IMR-90 (cell line): ENCODE measurements around the gene MEGF9. TPM values are rescaled to one million over a fixed set of nuclear protein-coding genes. Genes with fewer than 3 reads are reported as not detected.

Experiments used
- ATAC-seq: fragments of 200-7000 bp; cut with Tn5 transposase; 2 replicates; pipeline ENCODE4 v1.9.1; 2020; ENCODE audit warnings: low read depth, mild to moderate bottlenecking, moderate library complexity
- BruUV-seq: library from RNA; stranded (reverse); fragments of 400-500 nt; replicated peaks from 2 replicates; lab custom pipeline; 2021; lab: Mats Ljungman, UMichigan
- CTCF ChIA-PET: fragments of 300-600 bp; formaldehyde crosslinking; extraction: SDS; loops from one replicate; lab custom pipeline; 2021; ENCODE audit warnings: antibody characterized with exemption; lab: Yijun Ruan, JAX
- POLR2A ChIA-PET: fragments of 300-600 bp; sonication (Branson Sonifier 250); formaldehyde crosslinking; loops from one replicate; lab custom pipeline; 2022; ENCODE audit warnings: antibody characterized with exemption; ENCODE audit not compliant: unreplicated experiment; lab: Charles Lee
- DNase-seq: peaks from one replicate; pipeline ENCODE4 v3.0.0; 2013
- H2AFZ ChIP-seq: replicated peaks from 2 replicates; pipeline ENCODE3; 2013; ENCODE audit warnings: low read length, mild to moderate bottlenecking; ENCODE audit not compliant: poor library complexity
- H2AK5ac ChIP-seq: 2 replicates; pipeline ENCODE4 v1.6.1; 2013; ENCODE audit warnings: low read depth, low read length, inconsistent platforms
- H2AK9ac ChIP-seq: replicated peaks from 2 replicates; pipeline ENCODE3; 2013; ENCODE audit warnings: mild to moderate bottlenecking, low read depth, low read length, moderate library complexity; ENCODE audit not compliant: poor library complexity
- H2BK120ac ChIP-seq: 2 replicates; pipeline ENCODE4 v1.6.1; 2013; ENCODE audit warnings: low read depth, low read length, inconsistent platforms
- H2BK15ac ChIP-seq: 3 replicates; pipeline ENCODE4 v1.6.1; 2013; ENCODE audit warnings: low read depth, low read length, inconsistent platforms
- H2BK20ac ChIP-seq: 2 replicates; pipeline ENCODE4 v1.6.1; 2013; ENCODE audit warnings: low read depth, mild to moderate bottlenecking, inconsistent platforms, low read length, moderate library complexity
- H2BK5ac ChIP-seq: 2 replicates; pipeline ENCODE4 v1.6.1; 2013; ENCODE audit warnings: mild to moderate bottlenecking, low read depth, low read length, inconsistent platforms; ENCODE audit not compliant: poor library complexity, severe bottlenecking
- H3K14ac ChIP-seq: replicated peaks from 2 replicates; pipeline ENCODE4 v1.6.1; 2013; ENCODE audit warnings: low read depth, low read length, inconsistent platforms
- H3K18ac ChIP-seq: 2 replicates; pipeline ENCODE4 v1.6.1; 2013; ENCODE audit warnings: low read depth, low read length, control low read depth
- H3K23ac ChIP-seq: 2 replicates; pipeline ENCODE4 v1.6.1; 2013; ENCODE audit warnings: low read depth, low read length, inconsistent platforms
- H3K27ac ChIP-seq: 2 replicates; pipeline ENCODE4 v1.5.1; 2013; ENCODE audit warnings: mild to moderate bottlenecking, control low read depth, low read length; ENCODE audit not compliant: insufficient read depth
- H3K27me3 ChIP-seq: 2 replicates; pipeline ENCODE4 v1.6.1; 2013; ENCODE audit warnings: low read length; ENCODE audit not compliant: control insufficient read depth, insufficient read depth
- H3K36me3 ChIP-seq: 2 replicates; pipeline ENCODE4 v1.6.1; 2013; ENCODE audit warnings: low read length, mixed read lengths; ENCODE audit not compliant: control insufficient read depth, insufficient read depth
- H3K4ac ChIP-seq: 2 replicates; pipeline ENCODE4 v1.6.1; 2013; ENCODE audit warnings: low read depth, low read length, inconsistent platforms
- H3K4me1 ChIP-seq: 2 replicates; pipeline ENCODE4 v1.6.1; 2013; ENCODE audit warnings: low read length, mixed read lengths; ENCODE audit not compliant: control insufficient read depth, insufficient read depth
- H3K4me2 ChIP-seq: 2 replicates; pipeline ENCODE4 v1.6.1; 2013; ENCODE audit warnings: low read depth, mild to moderate bottlenecking, control low read depth, low read length, moderate library complexity
- H3K4me3 ChIP-seq: 2 replicates; pipeline ENCODE4 v1.5.1; 2013; ENCODE audit warnings: low read depth, mild to moderate bottlenecking, control low read depth, low read length, moderate library complexity; ENCODE audit not compliant: insufficient read depth
- H3K56ac ChIP-seq: 2 replicates; pipeline ENCODE4 v1.6.1; 2013; ENCODE audit warnings: low read length, inconsistent platforms; ENCODE audit not compliant: insufficient read depth; ENCODE audit errors: extremely low read depth
- H3K79me1 ChIP-seq, 2 experiments: 2 replicates each; pipeline ENCODE4 v1.6.1; 2013; ENCODE audit warnings: low read length in 2 of 2, inconsistent platforms in 1 of 2, low read depth in 1 of 2
- H3K9ac ChIP-seq: 2 replicates; pipeline ENCODE4 v1.6.1; 2013; ENCODE audit warnings: low read depth, low read length, control low read depth
- H3K9me1 ChIP-seq: 2 replicates; pipeline ENCODE4 v1.6.1; 2013; ENCODE audit warnings: low read length, inconsistent platforms; ENCODE audit not compliant: insufficient read depth
- H3K9me3 ChIP-seq: 2 replicates; pipeline ENCODE4 v1.6.1; 2013; ENCODE audit warnings: low read length; ENCODE audit not compliant: control insufficient read depth, insufficient read depth
- H4K20me1 ChIP-seq: 2 replicates; pipeline ENCODE4 v1.6.1; 2013; ENCODE audit warnings: low read length, inconsistent platforms; ENCODE audit not compliant: insufficient read depth
- H4K5ac ChIP-seq: 2 replicates; pipeline ENCODE4 v1.6.1; 2013; ENCODE audit warnings: mild to moderate bottlenecking, low read depth, low read length, control low read depth
- H4K8ac ChIP-seq, 2 experiments: 2 replicates each; pipeline ENCODE4 v1.6.1; 2013; ENCODE audit warnings: low read depth in 2 of 2, low read length in 2 of 2, control low read depth in 1 of 2, inconsistent platforms in 1 of 2
- H4K91ac ChIP-seq: 2 replicates; pipeline ENCODE4 v1.6.1; 2013; ENCODE audit warnings: low read depth, low read length, inconsistent platforms; ENCODE audit not compliant: insufficient read depth
- BHLHE40 ChIP-seq: fragments of 150-350 bp; IDR thresholded peaks from 2 replicates; pipeline ENCODE4 v1.6.1; 2016; ENCODE audit warnings: mild to moderate bottlenecking, low read depth, low read length
- CEBPB ChIP-seq: IDR thresholded peaks from 2 replicates; pipeline ENCODE4 v1.6.1; 2012; ENCODE audit warnings: low read depth, low read length, improper control_type of control experiment
- CHD1 ChIP-seq: IDR thresholded peaks from 2 replicates; pipeline ENCODE4 v1.6.1; 2012; ENCODE audit warnings: low read depth, low read length, improper control_type of control experiment
- FOS ChIP-seq: fragments of 150-350 bp; IDR thresholded peaks from 2 replicates; pipeline ENCODE4 v1.6.1; 2016; ENCODE audit warnings: low read depth, low read length
- MAFK ChIP-seq: IDR thresholded peaks from 2 replicates; pipeline ENCODE4 v1.6.1; 2012; ENCODE audit warnings: low read depth, low read length, improper control_type of control experiment
- MXI1 ChIP-seq: IDR thresholded peaks from 2 replicates; pipeline ENCODE4 v1.6.1; 2012; ENCODE audit warnings: low read depth, mild to moderate bottlenecking, low read length, moderate library complexity, borderline replicate concordance
- NFE2L2 ChIP-seq: fragments of 150-350 bp; IDR thresholded peaks from 2 replicates; pipeline ENCODE4 v1.6.1; 2016; ENCODE audit warnings: low read depth, mild to moderate bottlenecking, low read length
- POLR2A ChIP-seq: IDR thresholded peaks from 2 replicates; pipeline ENCODE4 v1.6.1; 2012; ENCODE audit warnings: mild to moderate bottlenecking, low read depth, low read length
- RAD21 ChIP-seq: IDR thresholded peaks from 2 replicates; pipeline ENCODE4 v1.6.1; 2012; ENCODE audit warnings: low read length, improper control_type of control experiment
- RFX5 ChIP-seq: IDR thresholded peaks from 2 replicates; pipeline ENCODE4 v1.8.0; 2012; ENCODE audit warnings: low read depth, mild to moderate bottlenecking, low read length, moderate library complexity
- SMC3 ChIP-seq: fragments of 150-350 bp; IDR thresholded peaks from 2 replicates; pipeline ENCODE4 v1.6.1; 2016; ENCODE audit warnings: low read depth, mild to moderate bottlenecking, antibody characterized with exemption, low read length, moderate library complexity
- WGBS, 2 experiments: methylation state at CpG; one replicate each; pipeline versions ENCODE4 v1.1.5 to v1.1.7; 2013; ENCODE audit warnings: missing lambda C conversion rate in 2 of 2; ENCODE audit not compliant: insufficient read length in 1 of 2; ENCODE audit errors: extremely low coverage in 2 of 2; 5-methylcytosine and 5-hydroxymethylcytosine counted together
- dilution Hi-C: fragments of 300-500 bp; cut with HindIII; formaldehyde crosslinking; loops from one replicate; pipeline ENCODE4 v1.14.3; 2018; ENCODE audit warnings: low sequenced_read_pairs; ENCODE audit not compliant: unreplicated experiment
- in situ Hi-C: fragments of 300-500 bp; cut with MboI; formaldehyde crosslinking; loops from 3 replicates; pipeline ENCODE4 v1.14.3; 2019; ENCODE audit warnings: low sequenced_read_pairs, inconsistent platforms, mixed read lengths
- intact Hi-C: fragments of 100-400 bp; cut with micrococcal nuclease; formaldehyde crosslinking; loops from 2 replicates; pipeline ENCODE4 v1.10.0; 2022
- polyA plus RNA-seq, 3 experiments: library from polyadenylated mRNA; depleted of rRNA; stranded (reverse); fragments of >200 nt; gene quantifications; 2 replicates each; pipeline ENCODE4 v1.2.3, GENCODE V29; 2012; ENCODE audit warnings: low replicate concordance in 1 of 3
- total RNA-seq: library from RNA; depleted of rRNA; stranded (reverse); fragments of >200 nt; gene quantifications from 2 replicates; pipeline ENCODE4 v1.2.3, GENCODE V29; 2012
- TF ChIP-seq, protein P1 (sequence below): conservative IDR thresholded peaks from 2 replicates; pipeline ENCODE4 v1.5.1; 2012; ENCODE audit warnings: mild to moderate bottlenecking, low read depth, low read length, improper control_type of control experiment
- TF ChIP-seq, protein P2 (sequence below): fragments of 150-350 bp; IDR thresholded peaks from 2 replicates; pipeline ENCODE4 v1.6.1; 2017; ENCODE audit warnings: mild to moderate bottlenecking, antibody characterized with exemption, low read length, low read depth

MEGF9 gene
- total and polyA plus RNA-seq, 2 of the 4 experiments (the other 2 are of a cell fraction), result 3.4 TPM

DNA sequence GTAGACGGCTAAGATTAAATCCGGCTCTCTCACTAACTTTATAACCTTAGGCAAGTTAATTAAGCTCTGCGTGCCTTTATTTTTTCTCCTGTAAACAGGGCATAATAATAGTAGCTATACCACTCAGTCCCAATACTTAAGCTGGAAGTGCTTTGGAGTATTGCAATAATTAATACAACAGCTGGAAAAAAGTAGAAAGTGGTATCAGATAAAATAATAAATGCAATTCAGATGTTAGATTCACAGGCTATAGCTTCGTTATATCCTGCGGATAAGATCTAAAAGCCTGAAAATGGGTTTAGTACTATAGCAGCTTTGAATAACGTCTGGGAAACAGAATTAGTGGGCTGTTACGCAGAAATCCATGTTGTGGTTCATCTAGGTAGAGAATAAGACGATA lies 51.8 kb downstream of the MEGF9 start:
- Histone ChIP-seq H3K14ac (no peak overlapping the region), H3K18ac (no peak overlapping the region), H2AK5ac (no peak overlapping the region), H2BK20ac (no peak overlapping the region), H2BK120ac (no peak overlapping the region), H3K36me3 (no peaks in the 10 kb centered on the region), H3K27me3 (no peaks in the 10 kb centered on the region), H3K56ac (no peak overlapping the region), H3K4ac (no peak overlapping the region), H3K79me1 (peaks cover 0 to 3% of the 10 kb centered on the region in 2 experiments; a peak in 1 of 4 replicates), H3K4me1 (no peaks in the 10 kb centered on the region; the same call in 1 of the 2 replicates), H3K4me2 (no peak overlapping the region), H3K9ac (no peak overlapping the region), H3K27ac (no peak overlapping the region), H3K9me1 (peaks cover 3% of the 10 kb centered on the region; the same call in 1 of the 2 replicates), H4K8ac (no peak overlapping the region), H2BK15ac (no peak overlapping the region), H4K20me1 (no peaks in the 10 kb centered on the region), H4K91ac (no peak overlapping the region), H4K5ac (no peak overlapping the region), H2AK9ac (no peak overlapping the region), H3K23ac (no peak overlapping the region), H3K4me3 (no peak overlapping the region), H3K9me3 (no peaks in the 10 kb centered on the region), H2AFZ (no peak overlapping the region), H2BK5ac (no peak overlapping the region)
- dilution Hi-C loops (no loop called here), in situ Hi-C loops (no loop called here), intact Hi-C loops (no loop called here)
- TF ChIP-seq, protein P1, sequence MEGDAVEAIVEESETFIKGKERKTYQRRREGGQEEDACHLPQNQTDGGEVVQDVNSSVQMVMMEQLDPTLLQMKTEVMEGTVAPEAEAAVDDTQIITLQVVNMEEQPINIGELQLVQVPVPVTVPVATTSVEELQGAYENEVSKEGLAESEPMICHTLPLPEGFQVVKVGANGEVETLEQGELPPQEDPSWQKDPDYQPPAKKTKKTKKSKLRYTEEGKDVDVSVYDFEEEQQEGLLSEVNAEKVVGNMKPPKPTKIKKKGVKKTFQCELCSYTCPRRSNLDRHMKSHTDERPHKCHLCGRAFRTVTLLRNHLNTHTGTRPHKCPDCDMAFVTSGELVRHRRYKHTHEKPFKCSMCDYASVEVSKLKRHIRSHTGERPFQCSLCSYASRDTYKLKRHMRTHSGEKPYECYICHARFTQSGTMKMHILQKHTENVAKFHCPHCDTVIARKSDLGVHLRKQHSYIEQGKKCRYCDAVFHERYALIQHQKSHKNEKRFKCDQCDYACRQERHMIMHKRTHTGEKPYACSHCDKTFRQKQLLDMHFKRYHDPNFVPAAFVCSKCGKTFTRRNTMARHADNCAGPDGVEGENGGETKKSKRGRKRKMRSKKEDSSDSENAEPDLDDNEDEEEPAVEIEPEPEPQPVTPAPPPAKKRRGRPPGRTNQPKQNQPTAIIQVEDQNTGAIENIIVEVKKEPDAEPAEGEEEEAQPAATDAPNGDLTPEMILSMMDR, result no peak
- TF ChIP-seq NFE2L2, result no peak
- TF ChIP-seq FOS, result no peak
- no peak for TF ChIP-seq CEBPB
- TF ChIP-seq RFX5, result no peak
- no peak for TF ChIP-seq CHD1
- TF ChIP-seq RAD21, result no peak
- no peak for TF ChIP-seq BHLHE40
- TF ChIP-seq POLR2A, result no peak
- no peak for TF ChIP-seq MAFK
- no peak for TF ChIP-seq SMC3
- TF ChIP-seq MXI1, result no peak
- TF ChIP-seq, protein P2, sequence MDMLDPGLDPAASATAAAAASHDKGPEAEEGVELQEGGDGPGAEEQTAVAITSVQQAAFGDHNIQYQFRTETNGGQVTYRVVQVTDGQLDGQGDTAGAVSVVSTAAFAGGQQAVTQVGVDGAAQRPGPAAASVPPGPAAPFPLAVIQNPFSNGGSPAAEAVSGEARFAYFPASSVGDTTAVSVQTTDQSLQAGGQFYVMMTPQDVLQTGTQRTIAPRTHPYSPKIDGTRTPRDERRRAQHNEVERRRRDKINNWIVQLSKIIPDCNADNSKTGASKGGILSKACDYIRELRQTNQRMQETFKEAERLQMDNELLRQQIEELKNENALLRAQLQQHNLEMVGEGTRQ, result no peak
- BruUV-seq, result no TSS peak
- DNase-seq (no peak), ATAC-seq (no peak)
- ChIA-PET POLR2A (no interaction called here), CTCF (interaction anchor here (0.8 kb wide), 1 partner anchor 68 kb away, joined by 5 read pairs; no protein-coding TSS in a partner anchor)
- no CpG with 5 or more reads among the region's 8 CpGs for WGBS, 2 experiments
